NT2/D1 (cell line): ENCODE results near the gene MPO.

Experiments used
- SUZ12 ChIP-seq: IDR thresholded peaks from 2 replicates; pipeline ENCODE4 v1.6.1; 2011; ENCODE audit not compliant: insufficient read length, insufficient read depth; ENCODE audit errors: extremely low read depth
- YY1 ChIP-seq: IDR thresholded peaks from 2 replicates; pipeline ENCODE4 v1.6.1; 2011; ENCODE audit not compliant: insufficient read length, insufficient read depth
- ZNF274 ChIP-seq: IDR thresholded peaks from 2 replicates; pipeline ENCODE4 v1.6.1; 2011; ENCODE audit warnings: mild to moderate bottlenecking, low read depth, low read length

DNA sequence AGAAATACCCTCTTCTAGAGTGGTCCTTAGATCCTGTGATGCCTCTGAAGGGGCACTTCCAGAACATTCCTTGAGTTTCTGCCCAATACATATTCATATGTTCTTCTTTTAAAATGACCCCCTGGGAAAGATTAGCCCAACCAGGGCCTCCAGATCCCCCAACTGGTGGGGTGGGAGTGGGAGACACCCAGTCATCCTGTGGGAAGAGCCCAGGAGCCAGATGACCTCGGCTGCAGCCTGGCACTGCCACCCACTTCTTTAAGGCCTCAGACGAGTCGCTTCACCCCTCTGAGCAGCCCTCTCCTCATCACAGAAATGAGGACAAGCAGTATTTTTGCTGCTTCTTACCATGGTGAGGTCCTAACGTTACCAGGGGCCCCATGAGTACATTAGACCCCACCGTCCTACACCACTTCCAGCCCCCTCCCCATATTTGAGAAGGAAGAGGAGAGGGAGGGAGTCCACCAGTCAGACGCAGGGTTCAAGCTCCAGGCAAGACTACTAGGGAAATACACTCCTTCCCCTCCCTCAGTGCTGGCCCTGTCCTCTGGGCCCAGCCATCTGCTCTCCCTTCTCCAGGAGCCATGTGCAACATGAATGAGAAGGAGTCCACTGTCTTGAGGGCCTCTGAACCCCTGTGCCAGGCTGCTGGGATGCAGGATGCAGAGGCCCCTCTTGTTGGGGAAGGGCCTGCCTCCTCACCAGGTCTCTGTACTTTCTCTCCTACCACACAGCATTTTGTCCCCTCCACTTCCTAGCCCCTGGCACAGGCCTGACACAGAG, 11.8 kb downstream of the MPO start:
- TF ChIP-seq ZNF274, result no peak
- no peak for TF ChIP-seq YY1
- TF ChIP-seq SUZ12, result no peak
